OCI-LY1 (cell line): ENCODE measurements around the gene SLC38A4.

Experiments used
- H2AFZ ChIP-seq: fragments of 200-600 bp; sonication (generic), shearing (Covaris generic); 2 replicates; pipeline ENCODE4 v1.6.0; 2014; ENCODE audit warnings: antibody characterized with exemption, mild to moderate bottlenecking, low read length
- H3F3A ChIP-seq: fragments of 200-600 bp; sonication (generic), shearing (Covaris generic); 2 replicates; pipeline ENCODE4 v1.6.0; 2014; ENCODE audit warnings: mild to moderate bottlenecking, antibody characterized with exemption, low read length, moderate library complexity; ENCODE audit not compliant: insufficient read depth
- H3K27ac ChIP-seq: fragments of 200-600 bp; sonication (generic); 2 replicates; pipeline ENCODE4 v1.5.1; 2014; ENCODE audit warnings: low read length, mixed run types, mild to moderate bottlenecking, low read depth; ENCODE audit not compliant: poor library complexity, severe bottlenecking
- H3K27me3 ChIP-seq: fragments of 200-600 bp; sonication (generic); 2 replicates; pipeline ENCODE4 v1.6.0; 2014; ENCODE audit warnings: antibody characterized with exemption, mild to moderate bottlenecking, low read length, moderate library complexity; ENCODE audit not compliant: insufficient read depth
- H3K36me3 ChIP-seq: fragments of 200-600 bp; sonication (generic); 2 replicates; pipeline ENCODE4 v1.6.1; 2014; ENCODE audit warnings: mild to moderate bottlenecking, antibody characterized with exemption, low read length, moderate library complexity, mixed read lengths; ENCODE audit not compliant: insufficient read depth
- H3K4me1 ChIP-seq: fragments of 200-600 bp; sonication (generic); 2 replicates; pipeline ENCODE4 v1.5.1; 2014; ENCODE audit warnings: mild to moderate bottlenecking, low read length, moderate library complexity; ENCODE audit not compliant: insufficient read depth, severe bottlenecking
- H3K4me2 ChIP-seq: fragments of 200-600 bp; sonication (generic), shearing (Covaris generic); 2 replicates; pipeline ENCODE4 v1.6.1; 2014; ENCODE audit warnings: low read length
- H3K4me3 ChIP-seq: fragments of 200-600 bp; sonication (generic); 2 replicates; pipeline ENCODE4 v1.5.1; 2014; ENCODE audit warnings: low read length, low read depth, mild to moderate bottlenecking, mixed read lengths; ENCODE audit not compliant: poor library complexity, severe bottlenecking
- H3K79me2 ChIP-seq: fragments of 200-600 bp; shearing (Covaris generic); 2 replicates; pipeline ENCODE4 v1.6.1; 2016; ENCODE audit warnings: mixed run types, low read length, mixed read lengths; ENCODE audit not compliant: insufficient read depth
- H3K9ac ChIP-seq: fragments of 200-600 bp; sonication (generic), shearing (Covaris generic); 2 replicates; pipeline ENCODE4 v1.6.1; 2014; ENCODE audit warnings: mild to moderate bottlenecking, low read length, mixed read lengths
- H3K9me2 ChIP-seq: fragments of 200-600 bp; sonication (generic), shearing (Covaris generic); 2 replicates; pipeline ENCODE4 v1.6.1; 2014; ENCODE audit warnings: low read depth, mild to moderate bottlenecking, low read length, mixed read lengths
- H3K9me3 ChIP-seq: fragments of 200-600 bp; shearing (Covaris generic); 2 replicates; pipeline ENCODE4 v1.6.1; 2014; ENCODE audit warnings: low read length, mixed read lengths
- H4K20me1 ChIP-seq: fragments of 200-600 bp; sonication (generic), shearing (Covaris generic); 2 replicates; pipeline ENCODE4 v1.6.0; 2016; ENCODE audit warnings: mild to moderate bottlenecking, low read length; ENCODE audit not compliant: insufficient read depth
- CTCF ChIP-seq: fragments of 200-600 bp; sonication (generic), shearing (Covaris generic); IDR thresholded peaks from 2 replicates; pipeline ENCODE4 v1.5.1; 2017; ENCODE audit warnings: mild to moderate bottlenecking, antibody characterized with exemption, low read length, moderate library complexity, mixed read lengths
- EZH2 ChIP-seq: fragments of 200-600 bp; sonication (generic), shearing (Covaris generic); IDR thresholded peaks from 2 replicates; pipeline ENCODE4 v1.8.0; 2017; ENCODE audit warnings: borderline replicate concordance, mixed run types, mild to moderate bottlenecking, antibody characterized with exemption, low read length, moderate library complexity, mixed read lengths

The SLC38A4 gene

GRCh38 chr12:46783871-46784270, 41.9 kb downstream of the SLC38A4 start:
- Histone ChIP-seq H2AFZ (no peak overlapping the region), H3K36me3 (no peaks in the 10 kb centered on the region), H4K20me1 (no peaks in the 10 kb centered on the region), H3K4me2 (no peak overlapping the region), H3K27me3 (no peaks in the 10 kb centered on the region), H3K27ac (no peak overlapping the region), H3K4me1 (no peaks in the 10 kb centered on the region), H3K79me2 (no peaks in the 10 kb centered on the region), H3K9me2 (no peaks in the 10 kb centered on the region), H3F3A (no peaks in the 10 kb centered on the region), H3K9ac (no peak overlapping the region), H3K9me3 (no peaks in the 10 kb centered on the region), H3K4me3 (no peak overlapping the region)
- TF ChIP-seq CTCF (no peak), EZH2 (no peak)

GRCh38 chr12:46779879-46780278, 45.9 kb downstream of the SLC38A4 start:
- no peaks in the 10 kb centered on the region for H3K9me2 ChIP-seq
- H4K20me1 ChIP-seq: no peaks in the 10 kb centered on the region
- no peak overlapping the region for H3K4me3 ChIP-seq
- H3K79me2 ChIP-seq: no peaks in the 10 kb centered on the region
- no peak overlapping the region for H3K4me2 ChIP-seq
- no peak overlapping the region for H2AFZ ChIP-seq
- no peaks in the 10 kb centered on the region for H3K9me3 ChIP-seq
- H3K4me1 ChIP-seq: no peaks in the 10 kb centered on the region
- H3K9ac ChIP-seq: no peak overlapping the region
- H3K27me3 ChIP-seq: no peaks in the 10 kb centered on the region
- TF ChIP-seq EZH2: no peak
- TF ChIP-seq CTCF: no peak
- H3K27ac ChIP-seq: no peak overlapping the region
- H3K36me3 ChIP-seq: no peaks in the 10 kb centered on the region
- H3F3A ChIP-seq: no peaks in the 10 kb centered on the region

GRCh38 chr12:46779063-46779462, 46.7 kb downstream of the SLC38A4 start:
- no peaks in the 10 kb centered on the region for H4K20me1 ChIP-seq
- no peak overlapping the region for H3K9ac ChIP-seq
- H3K79me2 ChIP-seq: no peaks in the 10 kb centered on the region
- H3K27me3 ChIP-seq: no peaks in the 10 kb centered on the region
- no peak overlapping the region for H3K4me2 ChIP-seq
- no peak overlapping the region for H2AFZ ChIP-seq
- TF ChIP-seq CTCF: no peak
- no peak for TF ChIP-seq EZH2
- H3K4me3 ChIP-seq: no peak overlapping the region
- no peaks in the 10 kb centered on the region for H3K9me3 ChIP-seq
- H3K4me1 ChIP-seq: no peaks in the 10 kb centered on the region
- no peaks in the 10 kb centered on the region for H3K36me3 ChIP-seq
- no peak overlapping the region for H3K27ac ChIP-seq
- no peaks in the 10 kb centered on the region for H3K9me2 ChIP-seq
- no peaks in the 10 kb centered on the region for H3F3A ChIP-seq
